ENCODE results near the gene KRT38. TPM values are rescaled to one million over a fixed set of nuclear protein-coding genes. Genes with fewer than 3 reads are reported as not detected.

The KRT38 gene
- total RNA-seq, 1 donor from 2014 or later, result not detected

GRCh38 chr17:41466988-41467387 is 26.2 kb upstream of the KRT38 start, which contains the start of gene KRT32:
KRT32 (minus strand) TSS chr17:41467386; CDS start chr17:41467325, 61 bp downstream.
- Histone ChIP-seq H3K9me3 (ENCODE audit: low read depth) (no peaks in the 10 kb centered on the region), H3K9ac (no peak within 1 kb of the TSS), H3K27ac (no peak within 1 kb of the TSS), H4K20me1 (ENCODE audit: low read depth) (no peaks in the 10 kb centered on the region), H3K27me3 (no peaks in the 10 kb centered on the region), H3K4me2 (no peak within 1 kb of the TSS), H3K79me2 (ENCODE audit: low read depth) (no peaks in the 10 kb centered on the region), H3K4me3 (no peak within 1 kb of the TSS), H2AFZ (replicated peaks) (no peak within 1 kb of the TSS), H3K36me3 (no peaks in the 10 kb centered on the region), H3F3A (ENCODE audit: low read depth) (no peaks in the 10 kb centered on the region), H3K4me1 (no peaks in the 10 kb centered on the region)
- H3K9me3 Mint-ChIP-seq, result peaks cover 8% of the 10 kb centered on the region
- no peaks in the 10 kb centered on the region for H3K27me3 Mint-ChIP-seq (ENCODE audit: insufficient read depth, low read depth)
- H3K27ac Mint-ChIP-seq, result no peak within 1 kb of the TSS
- DNase-seq (ENCODE audit: low spot score), result no peak
- TF ChIP-seq EZH2 (IDR thresholded peaks at IDR 0.05) (no peak), CTCF (IDR thresholded peaks at IDR 0.05) (no peak), EZH2phosphoT487 (IDR thresholded peaks at IDR 0.05) (no peak)
- H3K4me3 Mint-ChIP-seq, result no peak within 1 kb of the TSS
- no peaks in the 10 kb centered on the region for H3K4me1 Mint-ChIP-seq
- no peaks in the 10 kb centered on the region for H3K36me3 Mint-ChIP-seq

- no peak overlapping the region for H3K27ac ChIP-seq
- Mint-ChIP-seq H3K9me3 (peaks cover 3% of the 10 kb centered on the region), H3K27ac (peak overlapping the region; percentile 25), H3K4me3 (no peak overlapping the region), H3K36me3 (no peaks in the 10 kb centered on the region), H3K4me1 (no peaks in the 10 kb centered on the region), H3K27me3 (ENCODE audit: insufficient read depth, low read depth) (no peaks in the 10 kb centered on the region)
- H3K4me3 ChIP-seq, result no peak overlapping the region
- H2AFZ ChIP-seq (replicated peaks), result no peak overlapping the region
- no peaks in the 10 kb centered on the region for H3K79me2 ChIP-seq (ENCODE audit: low read depth)
- no peaks in the 10 kb centered on the region for H3F3A ChIP-seq (ENCODE audit: low read depth)
- no peaks in the 10 kb centered on the region for H3K9me3 ChIP-seq (ENCODE audit: low read depth)
- H3K27me3 ChIP-seq, result no peaks in the 10 kb centered on the region
- no peak for DNase-seq (ENCODE audit: low spot score)
- no peak overlapping the region for H3K4me2 ChIP-seq
- H3K36me3 ChIP-seq, result no peaks in the 10 kb centered on the region
- no peak overlapping the region for H3K9ac ChIP-seq
- no peaks in the 10 kb centered on the region for H3K4me1 ChIP-seq
- no peaks in the 10 kb centered on the region for H4K20me1 ChIP-seq (ENCODE audit: low read depth)
- TF ChIP-seq CTCF (IDR thresholded peaks at IDR 0.05) (no peak), EZH2phosphoT487 (IDR thresholded peaks at IDR 0.05) (no peak), EZH2 (IDR thresholded peaks at IDR 0.05) (no peak)
Observed at GRCh38 chr17:41464682-41465081, 23.9 kb upstream of the KRT38 start.

GRCh38 chr17:41464173-41464572 is 23.4 kb upstream of the KRT38 start:
- H3K9me3 ChIP-seq (ENCODE audit: low read depth), result no peaks in the 10 kb centered on the region
- H3K79me2 ChIP-seq (ENCODE audit: low read depth), result no peaks in the 10 kb centered on the region
- no peak overlapping the region for H2AFZ ChIP-seq (replicated peaks)
- H3K4me2 ChIP-seq, result no peak overlapping the region
- no peak for DNase-seq (ENCODE audit: low spot score)
- no peaks in the 10 kb centered on the region for H3K4me1 Mint-ChIP-seq
- no peaks in the 10 kb centered on the region for H4K20me1 ChIP-seq (ENCODE audit: low read depth)
- TF ChIP-seq CTCF (IDR thresholded peaks at IDR 0.05), result no peak
- no peak for TF ChIP-seq EZH2phosphoT487 (IDR thresholded peaks at IDR 0.05)
- H3K36me3 Mint-ChIP-seq, result no peaks in the 10 kb centered on the region
- H3K4me1 ChIP-seq, result no peaks in the 10 kb centered on the region
- H3K36me3 ChIP-seq, result no peaks in the 10 kb centered on the region
- H3K27me3 ChIP-seq, result no peaks in the 10 kb centered on the region
- H3K4me3 Mint-ChIP-seq, result no peak overlapping the region
- peak overlapping the region; percentile 25 for H3K27ac Mint-ChIP-seq
- H3K9ac ChIP-seq, result no peak overlapping the region
- no peak overlapping the region for H3K4me3 ChIP-seq
- no peaks in the 10 kb centered on the region for H3K27me3 Mint-ChIP-seq (ENCODE audit: insufficient read depth, low read depth)
- no peaks in the 10 kb centered on the region for H3K9me3 Mint-ChIP-seq
- no peak overlapping the region for H3K27ac ChIP-seq
- H3F3A ChIP-seq (ENCODE audit: low read depth), result no peaks in the 10 kb centered on the region

All from neural progenitor cell (in vitro differentiated cells).